ENCODE data around the gene SEC61B. TPM values are rescaled to one million over a fixed set of nuclear protein-coding genes. Genes with fewer than 3 reads are reported as not detected.

The SEC61B gene
- total and polyA plus RNA-seq, 9 of the 15 experiments (the other 6 are each of a cell fraction or from before 2014, with no cell fraction given): 57.8 to 262 (median 172) TPM

DNA sequence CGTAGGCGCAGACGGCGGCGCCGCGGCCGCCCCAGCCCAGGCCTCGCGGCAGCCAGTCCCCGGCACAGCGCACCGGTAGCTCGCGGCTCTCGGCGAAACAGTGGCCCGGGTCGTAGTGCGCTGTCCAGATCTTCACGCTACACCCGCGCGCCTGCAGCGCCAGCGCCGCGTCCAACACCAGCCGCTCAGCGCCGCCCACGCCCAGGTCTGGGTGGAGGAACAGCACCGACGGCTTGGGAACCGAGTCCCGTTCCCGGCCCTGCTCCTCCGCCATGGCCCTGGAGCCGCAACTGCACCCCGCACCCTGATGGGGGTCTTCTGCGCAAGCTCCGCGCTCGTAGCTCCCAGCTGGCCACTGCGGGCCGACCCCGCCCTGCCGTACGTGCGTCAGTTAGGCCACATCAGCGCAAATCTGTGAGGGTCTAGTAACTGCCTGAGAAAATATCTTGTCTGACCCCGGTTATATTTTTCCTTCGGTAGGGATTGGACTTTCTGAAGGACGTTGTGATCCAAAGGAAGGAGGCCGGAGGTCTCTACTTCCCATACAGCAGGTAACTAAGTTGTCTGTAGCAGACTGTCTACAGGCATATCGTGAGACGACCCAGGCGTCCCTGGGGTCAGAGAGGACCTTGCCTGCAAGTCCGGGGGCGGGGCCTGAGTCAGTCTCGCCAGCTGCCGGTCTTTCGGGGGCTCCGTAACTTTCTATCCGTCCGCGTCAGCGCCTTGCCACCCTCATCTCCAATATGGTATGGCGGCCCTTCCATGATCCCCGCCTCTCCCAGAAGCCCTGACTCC lies at the start of gene SEC61B, which contains the start of gene ALG2 (continued):
- 0 out of 2 replicates have a peak, but pooled peaks have one; percentile 16 for TF ChIP-seq RNF2 (IDR thresholded peaks at IDR 0.05)
- no peak for TF ChIP-seq ZNF436 (CRISPR knock-in tag; IDR thresholded peaks at IDR 0.05)
- peak; percentile 83 for TF ChIP-seq ZFX (CRISPR knock-in tag; IDR thresholded peaks at IDR 0.05)
- no peak for TF ChIP-seq HDAC6 (IDR thresholded peaks at IDR 0.05; ENCODE audit: low read depth, low read length)
- TF ChIP-seq, protein P1, sequence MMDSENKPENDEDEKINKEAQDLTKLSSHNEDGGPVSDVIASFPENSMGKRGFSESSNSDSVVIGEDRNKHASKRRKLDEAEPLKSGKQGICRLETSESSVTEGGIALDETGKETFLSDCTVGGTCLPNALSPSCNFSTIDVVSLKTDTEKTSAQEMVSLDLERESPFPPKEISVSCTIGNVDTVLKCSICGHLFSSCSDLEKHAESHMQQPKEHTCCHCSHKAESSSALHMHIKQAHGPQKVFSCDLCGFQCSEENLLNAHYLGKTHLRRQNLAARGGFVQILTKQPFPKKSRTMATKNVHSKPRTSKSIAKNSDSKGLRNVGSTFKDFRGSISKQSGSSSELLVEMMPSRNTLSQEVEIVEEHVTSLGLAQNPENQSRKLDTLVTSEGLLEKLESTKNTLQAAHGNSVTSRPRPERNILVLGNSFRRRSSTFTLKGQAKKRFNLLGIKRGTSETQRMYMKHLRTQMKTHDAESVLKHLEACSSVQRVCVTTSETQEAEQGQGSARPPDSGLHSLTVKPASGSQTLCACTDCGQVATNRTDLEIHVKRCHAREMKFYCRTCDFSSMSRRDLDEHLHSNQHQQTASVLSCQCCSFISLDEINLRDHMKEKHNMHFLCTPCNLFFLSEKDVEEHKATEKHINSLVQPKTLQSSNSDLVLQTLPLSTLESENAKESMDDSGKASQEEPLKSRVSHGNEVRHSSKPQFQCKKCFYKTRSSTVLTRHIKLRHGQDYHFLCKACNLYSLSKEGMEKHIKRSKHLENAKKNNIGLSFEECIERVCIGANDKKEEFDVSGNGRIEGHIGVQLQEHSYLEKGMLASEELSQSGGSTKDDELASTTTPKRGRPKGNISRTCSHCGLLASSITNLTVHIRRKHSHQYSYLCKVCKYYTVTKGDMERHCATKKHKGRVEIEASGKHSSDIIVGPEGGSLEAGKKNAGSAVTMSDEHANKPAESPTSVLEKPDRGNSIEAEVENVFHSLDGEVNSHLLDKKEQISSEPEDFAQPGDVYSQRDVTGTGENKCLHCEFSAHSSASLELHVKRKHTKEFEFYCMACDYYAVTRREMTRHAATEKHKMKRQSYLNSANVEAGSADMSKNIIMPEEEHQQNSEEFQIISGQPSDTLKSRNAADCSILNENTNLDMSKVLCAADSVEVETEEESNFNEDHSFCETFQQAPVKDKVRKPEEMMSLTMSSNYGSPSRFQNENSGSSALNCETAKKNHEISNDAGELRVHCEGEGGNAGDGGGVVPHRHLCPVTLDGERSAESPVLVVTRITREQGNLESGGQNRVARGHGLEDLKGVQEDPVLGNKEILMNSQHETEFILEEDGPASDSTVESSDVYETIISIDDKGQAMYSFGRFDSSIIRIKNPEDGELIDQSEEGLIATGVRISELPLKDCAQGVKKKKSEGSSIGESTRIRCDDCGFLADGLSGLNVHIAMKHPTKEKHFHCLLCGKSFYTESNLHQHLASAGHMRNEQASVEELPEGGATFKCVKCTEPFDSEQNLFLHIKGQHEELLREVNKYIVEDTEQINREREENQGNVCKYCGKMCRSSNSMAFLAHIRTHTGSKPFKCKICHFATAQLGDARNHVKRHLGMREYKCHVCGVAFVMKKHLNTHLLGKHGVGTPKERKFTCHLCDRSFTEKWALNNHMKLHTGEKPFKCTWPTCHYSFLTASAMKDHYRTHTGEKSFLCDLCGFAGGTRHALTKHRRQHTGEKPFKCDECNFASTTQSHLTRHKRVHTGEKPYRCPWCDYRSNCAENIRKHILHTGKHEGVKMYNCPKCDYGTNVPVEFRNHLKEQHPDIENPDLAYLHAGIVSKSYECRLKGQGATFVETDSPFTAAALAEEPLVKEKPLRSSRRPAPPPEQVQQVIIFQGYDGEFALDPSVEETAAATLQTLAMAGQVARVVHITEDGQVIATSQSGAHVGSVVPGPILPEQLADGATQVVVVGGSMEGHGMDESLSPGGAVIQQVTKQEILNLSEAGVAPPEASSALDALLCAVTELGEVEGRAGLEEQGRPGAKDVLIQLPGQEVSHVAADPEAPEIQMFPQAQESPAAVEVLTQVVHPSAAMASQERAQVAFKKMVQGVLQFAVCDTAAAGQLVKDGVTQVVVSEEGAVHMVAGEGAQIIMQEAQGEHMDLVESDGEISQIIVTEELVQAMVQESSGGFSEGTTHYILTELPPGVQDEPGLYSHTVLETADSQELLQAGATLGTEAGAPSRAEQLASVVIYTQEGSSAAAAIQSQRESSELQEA (IDR thresholded peaks at IDR 0.05; ENCODE audit: low read depth): no peak
- TF ChIP-seq SRSF7 (optimal IDR thresholded peaks at IDR 0.05; ENCODE audit: low read depth, low read length): no peak
- TF ChIP-seq EGR1 (conservative IDR thresholded peaks at IDR 0.05): peak; percentile 83
- no peak for TF ChIP-seq HNRNPH1 (optimal IDR thresholded peaks at IDR 0.05; ENCODE audit: low read depth, low read length)
- no peak; the same call in 1 of the 2 replicates for TF ChIP-seq TRIM28 (IDR thresholded peaks at IDR 0.05)
- TF ChIP-seq STAT5B (CRISPR knock-in tag; IDR thresholded peaks at IDR 0.05): no peak
- TF ChIP-seq, protein P2, sequence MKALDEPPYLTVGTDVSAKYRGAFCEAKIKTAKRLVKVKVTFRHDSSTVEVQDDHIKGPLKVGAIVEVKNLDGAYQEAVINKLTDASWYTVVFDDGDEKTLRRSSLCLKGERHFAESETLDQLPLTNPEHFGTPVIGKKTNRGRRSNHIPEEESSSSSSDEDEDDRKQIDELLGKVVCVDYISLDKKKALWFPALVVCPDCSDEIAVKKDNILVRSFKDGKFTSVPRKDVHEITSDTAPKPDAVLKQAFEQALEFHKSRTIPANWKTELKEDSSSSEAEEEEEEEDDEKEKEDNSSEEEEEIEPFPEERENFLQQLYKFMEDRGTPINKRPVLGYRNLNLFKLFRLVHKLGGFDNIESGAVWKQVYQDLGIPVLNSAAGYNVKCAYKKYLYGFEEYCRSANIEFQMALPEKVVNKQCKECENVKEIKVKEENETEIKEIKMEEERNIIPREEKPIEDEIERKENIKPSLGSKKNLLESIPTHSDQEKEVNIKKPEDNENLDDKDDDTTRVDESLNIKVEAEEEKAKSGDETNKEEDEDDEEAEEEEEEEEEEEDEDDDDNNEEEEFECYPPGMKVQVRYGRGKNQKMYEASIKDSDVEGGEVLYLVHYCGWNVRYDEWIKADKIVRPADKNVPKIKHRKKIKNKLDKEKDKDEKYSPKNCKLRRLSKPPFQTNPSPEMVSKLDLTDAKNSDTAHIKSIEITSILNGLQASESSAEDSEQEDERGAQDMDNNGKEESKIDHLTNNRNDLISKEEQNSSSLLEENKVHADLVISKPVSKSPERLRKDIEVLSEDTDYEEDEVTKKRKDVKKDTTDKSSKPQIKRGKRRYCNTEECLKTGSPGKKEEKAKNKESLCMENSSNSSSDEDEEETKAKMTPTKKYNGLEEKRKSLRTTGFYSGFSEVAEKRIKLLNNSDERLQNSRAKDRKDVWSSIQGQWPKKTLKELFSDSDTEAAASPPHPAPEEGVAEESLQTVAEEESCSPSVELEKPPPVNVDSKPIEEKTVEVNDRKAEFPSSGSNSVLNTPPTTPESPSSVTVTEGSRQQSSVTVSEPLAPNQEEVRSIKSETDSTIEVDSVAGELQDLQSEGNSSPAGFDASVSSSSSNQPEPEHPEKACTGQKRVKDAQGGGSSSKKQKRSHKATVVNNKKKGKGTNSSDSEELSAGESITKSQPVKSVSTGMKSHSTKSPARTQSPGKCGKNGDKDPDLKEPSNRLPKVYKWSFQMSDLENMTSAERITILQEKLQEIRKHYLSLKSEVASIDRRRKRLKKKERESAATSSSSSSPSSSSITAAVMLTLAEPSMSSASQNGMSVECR (CRISPR knock-in tag; IDR thresholded peaks at IDR 0.05): peak; percentile 93
- no peak; the same call in 1 of the 2 replicates for TF ChIP-seq SOX6 (IDR thresholded peaks at IDR 0.05)
- no peak for TF ChIP-seq BCL6 (CRISPR knock-in tag; IDR thresholded peaks at IDR 0.05)
- peak; percentile 37 for TF ChIP-seq SMAD1 (IDR thresholded peaks at IDR 0.05; ENCODE audit: low read depth, low read length, partially characterized antibody)
- TF ChIP-seq POLR2G (IDR thresholded peaks at IDR 0.05; ENCODE audit: low read depth, low read length): peak; percentile 97
